ENCODE results near the gene ZBTB46.

- TF ChIP-seq, protein P1, sequence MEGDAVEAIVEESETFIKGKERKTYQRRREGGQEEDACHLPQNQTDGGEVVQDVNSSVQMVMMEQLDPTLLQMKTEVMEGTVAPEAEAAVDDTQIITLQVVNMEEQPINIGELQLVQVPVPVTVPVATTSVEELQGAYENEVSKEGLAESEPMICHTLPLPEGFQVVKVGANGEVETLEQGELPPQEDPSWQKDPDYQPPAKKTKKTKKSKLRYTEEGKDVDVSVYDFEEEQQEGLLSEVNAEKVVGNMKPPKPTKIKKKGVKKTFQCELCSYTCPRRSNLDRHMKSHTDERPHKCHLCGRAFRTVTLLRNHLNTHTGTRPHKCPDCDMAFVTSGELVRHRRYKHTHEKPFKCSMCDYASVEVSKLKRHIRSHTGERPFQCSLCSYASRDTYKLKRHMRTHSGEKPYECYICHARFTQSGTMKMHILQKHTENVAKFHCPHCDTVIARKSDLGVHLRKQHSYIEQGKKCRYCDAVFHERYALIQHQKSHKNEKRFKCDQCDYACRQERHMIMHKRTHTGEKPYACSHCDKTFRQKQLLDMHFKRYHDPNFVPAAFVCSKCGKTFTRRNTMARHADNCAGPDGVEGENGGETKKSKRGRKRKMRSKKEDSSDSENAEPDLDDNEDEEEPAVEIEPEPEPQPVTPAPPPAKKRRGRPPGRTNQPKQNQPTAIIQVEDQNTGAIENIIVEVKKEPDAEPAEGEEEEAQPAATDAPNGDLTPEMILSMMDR (conservative IDR thresholded peaks at IDR 0.05; ENCODE audit: low read length): no peak
- no peak for TF ChIP-seq EZH2phosphoT487 (IDR thresholded peaks at IDR 0.05; ENCODE audit: borderline replicate concordance)
Observed at GRCh38 chr20:63778034-63778752, 52.9 kb downstream of the ZBTB46 start.
